K562 (cell line): Measurements from ENCODE around the gene TP53RK. TPM values are rescaled to one million over a fixed set of nuclear protein-coding genes. Genes with fewer than 3 reads are reported as not detected.

Experiments used
- BCOR ChIP-seq: fragments of 450-650 bp; IDR thresholded peaks from 2 replicates; pipeline ENCODE4 v1.6.1; 2016
- CEBPG ChIP-seq, 3 experiments: fragments of 200-800 bp in 1 of 3; sonication (Bioruptor generic) in 1 of 3; sonication (generic) in 1 of 3; formaldehyde crosslinking in 1 of 3; IDR thresholded peaks in 2 of 3; conservative IDR thresholded peaks in 1 of 3; 2 replicates each; pipeline versions ENCODE4 v1.6.1 to v1.8.0; 2016 to 2022; ENCODE audit warnings: missing compliant biosample characterization in 2 of 3, missing genetic modification characterization in 2 of 3, mild to moderate bottlenecking in 1 of 3, missing genetic modification reagents in 1 of 3
- EHMT2 ChIP-seq: fragments of 450-650 bp; IDR thresholded peaks from 2 replicates; pipeline ENCODE4 v1.6.1; 2018; ENCODE audit warnings: antibody characterized with exemption
- FOXK2 ChIP-seq, 2 experiments: fragments of 450-650 bp; IDR thresholded peaks in 1 of 2; conservative IDR thresholded peaks in 1 of 2; 2 replicates each; pipeline ENCODE4 v1.6.1; 2016; ENCODE audit warnings: low read depth in 2 of 2, mild to moderate bottlenecking in 1 of 2
- GTF2F1 ChIP-seq: IDR thresholded peaks from 2 replicates; pipeline ENCODE4 v1.6.1; 2011; ENCODE audit warnings: low read depth, low read length, improper control_type of control experiment
- KLF1 ChIP-seq: fragments of 450-650 bp; IDR thresholded peaks from 2 replicates; pipeline ENCODE4 v1.6.1; 2016; ENCODE audit warnings: missing genetic modification characterization, missing compliant biosample characterization
- MAZ ChIP-seq, 2 experiments: fragments of 450-650 bp in 1 of 2; sonication (generic) in 1 of 2; formaldehyde crosslinking; IDR thresholded peaks in 1 of 2; conservative IDR thresholded peaks in 1 of 2; 2 replicates each; pipeline versions ENCODE4 v1.4.0 to v1.5.0; 2020; ENCODE audit warnings: mild to moderate bottlenecking in 1 of 2, missing genetic modification reagents in 1 of 2
- MTA1 ChIP-seq: fragments of 450-650 bp; IDR thresholded peaks from 2 replicates; pipeline ENCODE4 v1.6.1; 2017; ENCODE audit warnings: borderline replicate concordance
- PHF21A ChIP-seq: fragments of 450-650 bp; IDR thresholded peaks from 2 replicates; pipeline ENCODE4 v1.6.1; 2017; ENCODE audit warnings: low read depth, borderline replicate concordance
- POLR2B ChIP-seq: fragments of 450-650 bp; IDR thresholded peaks from 2 replicates; pipeline ENCODE4 v1.6.1; 2018; ENCODE audit warnings: low read depth; ENCODE audit not compliant: partially characterized antibody
- SMC3 ChIP-seq: conservative IDR thresholded peaks from 2 replicates; pipeline ENCODE4 v1.6.1; 2011; ENCODE audit warnings: low read depth, low read length, improper control_type of control experiment; ENCODE audit not compliant: insufficient read depth
- SUPT5H ChIP-seq: fragments of 450-650 bp; IDR thresholded peaks from 2 replicates; pipeline ENCODE4 v1.6.1; 2016
- TRIM24 ChIP-seq, 2 experiments: fragments of 450-650 bp; IDR thresholded peaks; 2 replicates each; pipeline ENCODE4 v1.6.1; 2016
- YY1 ChIP-seq, 3 experiments: IDR thresholded peaks; 2 replicates each; pipeline ENCODE4 v1.6.1; 2011; ENCODE audit warnings: low read length in 2 of 3, mild to moderate bottlenecking in 2 of 3, moderate library complexity in 2 of 3, borderline replicate concordance in 1 of 3, control low read depth in 1 of 3, low read depth in 1 of 3; ENCODE audit not compliant: insufficient read depth in 3 of 3, insufficient replicate concordance in 2 of 3, control insufficient read depth in 1 of 3, insufficient read length in 1 of 3; ENCODE audit errors: extremely low read depth in 1 of 3
- polyA plus RNA-seq, 8 experiments: library from polyadenylated mRNA; depleted of rRNA in 4 of 8; stranded (reverse) in 5 of 8; unstranded in 3 of 8; fragments of >200 nt; fragmentation: Nextera tagmentation in 2 of 8; fragmentation: Illumina TruSeq in 1 of 8; extraction: Ambion mirVana in 2 of 8; extraction: Trizol in 1 of 8; gene quantifications; 2 replicates each; pipeline versions ENCODE4 v1.2.1 to v1.2.3, GENCODE V29; 2011 to 2014; ENCODE audit warnings: inconsistent platforms in 1 of 8, missing spikeins in 1 of 8
- total RNA-seq, 7 experiments: library from RNA; depleted of rRNA in 6 of 7; stranded (reverse); fragments of >200 nt in 6 of 7; fragmentation: Illumina TruSeq in 2 of 7; extraction: Trizol in 2 of 7; gene quantifications; 2 replicates each; pipeline versions ENCODE4 v1.2.1 to v1.2.3, GENCODE V29; 2011 to 2021; ENCODE audit warnings: low replicate concordance in 1 of 7
- TF ChIP-seq, protein P1 (sequence below): fragments of 250-450 bp; sonication (Bioruptor Pico); IDR thresholded peaks from 2 replicates; pipeline ENCODE4 v1.4.0; 2020; ENCODE audit warnings: borderline replicate concordance
- TF ChIP-seq, protein P2 (sequence below): IDR thresholded peaks from 2 replicates; pipeline ENCODE4 v1.6.1; 2011; ENCODE audit warnings: borderline replicate concordance, low read depth, mild to moderate bottlenecking, moderate library complexity, low read length; ENCODE audit not compliant: insufficient read depth, poor library complexity, severe bottlenecking
- TF ChIP-seq, protein P3 (sequence below): fragments of 450-650 bp; conservative IDR thresholded peaks from 2 replicates; pipeline ENCODE4 v1.6.1; 2016; ENCODE audit warnings: missing genetic modification characterization, low read depth, mild to moderate bottlenecking, control low read depth, missing compliant biosample characterization
- TF ChIP-seq, protein P4 (sequence below): fragments of 450-650 bp; formaldehyde crosslinking; IDR thresholded peaks from 2 replicates; pipeline ENCODE4 v1.4.0; 2020; ENCODE audit warnings: mild to moderate bottlenecking, moderate library complexity

The TP53RK gene
- total and polyA plus RNA-seq, 9 of the 15 experiments (the other 6 are each of a cell fraction or from before 2014, with no cell fraction given) = 2.9 to 43.5 (median 17.2) TPM

DNA sequence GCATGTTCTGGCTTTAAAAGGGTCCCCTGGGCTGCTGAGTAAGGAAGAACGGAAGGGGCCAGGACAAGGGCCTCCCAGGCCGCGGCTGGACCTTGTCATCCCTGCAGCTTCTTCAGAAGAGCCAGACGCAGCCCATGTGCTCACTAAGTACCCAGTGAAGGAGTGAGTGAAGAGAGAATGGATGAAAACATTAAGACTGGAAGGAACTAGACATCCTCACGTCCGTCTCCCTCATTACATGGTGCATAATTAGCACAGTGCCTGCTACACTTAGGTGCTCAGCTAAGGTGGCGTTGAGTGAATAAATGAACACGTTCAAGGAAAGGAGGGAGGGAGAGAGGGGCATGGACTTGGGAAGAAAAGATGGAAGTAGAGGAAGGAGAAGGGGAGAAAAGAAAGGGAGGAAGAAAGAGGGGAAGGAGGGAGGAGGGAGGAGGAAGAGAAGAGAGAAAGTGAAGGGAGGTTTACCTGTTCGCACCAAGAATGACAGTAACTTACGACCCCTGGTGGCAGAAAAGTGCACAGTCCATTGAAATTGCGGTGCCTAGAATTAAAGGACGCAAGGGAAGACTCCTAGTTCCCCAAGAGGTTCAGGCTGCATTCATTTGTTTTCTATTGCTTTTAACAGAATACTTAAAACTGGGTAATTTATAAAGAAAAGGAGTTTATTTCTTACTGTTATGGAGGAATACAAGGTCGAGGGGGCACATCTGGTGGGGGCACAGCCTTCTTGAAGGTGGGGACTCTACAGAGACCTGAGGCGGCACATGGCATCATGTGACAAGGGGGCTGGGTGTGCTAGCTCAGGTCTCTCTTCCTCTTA is 8.0 kb downstream of the TP53RK start (continued):
- TF ChIP-seq, protein P1, sequence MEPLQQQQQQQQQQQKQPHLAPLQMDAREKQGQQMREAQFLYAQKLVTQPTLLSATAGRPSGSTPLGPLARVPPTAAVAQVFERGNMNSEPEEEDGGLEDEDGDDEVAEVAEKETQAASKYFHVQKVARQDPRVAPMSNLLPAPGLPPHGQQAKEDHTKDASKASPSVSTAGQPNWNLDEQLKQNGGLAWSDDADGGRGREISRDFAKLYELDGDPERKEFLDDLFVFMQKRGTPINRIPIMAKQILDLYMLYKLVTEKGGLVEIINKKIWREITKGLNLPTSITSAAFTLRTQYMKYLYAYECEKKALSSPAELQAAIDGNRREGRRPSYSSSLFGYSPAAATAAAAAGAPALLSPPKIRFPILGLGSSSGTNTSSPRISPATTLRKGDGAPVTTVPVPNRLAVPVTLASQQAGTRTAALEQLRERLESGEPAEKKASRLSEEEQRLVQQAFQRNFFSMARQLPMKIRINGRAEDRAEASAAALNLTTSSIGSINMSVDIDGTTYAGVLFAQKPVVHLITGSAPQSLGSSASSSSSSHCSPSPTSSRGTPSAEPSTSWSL (CRISPR knock-in tag) = no peak
- peak; percentile 17 for TF ChIP-seq POLR2B
- peak; percentile 66; the same call in 1 of the 2 replicates for TF ChIP-seq MTA1
- TF ChIP-seq TRIM24 (IDR thresholded peaks at IDR 0.05) = peak in 1 of 2 experiments; percentile 36; a peak in 1 of 4 replicates
- TF ChIP-seq GTF2F1 = no peak
- no peak for TF ChIP-seq MAZ (CRISPR knock-in tag; conservative IDR thresholded peaks at IDR 0.05 in 1 of 2, IDR thresholded peaks at IDR 0.05 in 1 of 2)
- TF ChIP-seq SMC3 = peak; percentile 82
- TF ChIP-seq FOXK2 (conservative IDR thresholded peaks at IDR 0.05 in 1 of 2, IDR thresholded peaks at IDR 0.05 in 1 of 2; ENCODE audit: low read depth in 2 of 2) = peak; percentile 23 to 45; a peak in 2 of 4 replicates
- TF ChIP-seq PHF21A = 0 out of 2 replicates have a peak, but pooled peaks have one; percentile 49
- TF ChIP-seq SUPT5H = 0 out of 2 replicates have a peak, but pooled peaks have one; percentile 29
- TF ChIP-seq, protein P2, sequence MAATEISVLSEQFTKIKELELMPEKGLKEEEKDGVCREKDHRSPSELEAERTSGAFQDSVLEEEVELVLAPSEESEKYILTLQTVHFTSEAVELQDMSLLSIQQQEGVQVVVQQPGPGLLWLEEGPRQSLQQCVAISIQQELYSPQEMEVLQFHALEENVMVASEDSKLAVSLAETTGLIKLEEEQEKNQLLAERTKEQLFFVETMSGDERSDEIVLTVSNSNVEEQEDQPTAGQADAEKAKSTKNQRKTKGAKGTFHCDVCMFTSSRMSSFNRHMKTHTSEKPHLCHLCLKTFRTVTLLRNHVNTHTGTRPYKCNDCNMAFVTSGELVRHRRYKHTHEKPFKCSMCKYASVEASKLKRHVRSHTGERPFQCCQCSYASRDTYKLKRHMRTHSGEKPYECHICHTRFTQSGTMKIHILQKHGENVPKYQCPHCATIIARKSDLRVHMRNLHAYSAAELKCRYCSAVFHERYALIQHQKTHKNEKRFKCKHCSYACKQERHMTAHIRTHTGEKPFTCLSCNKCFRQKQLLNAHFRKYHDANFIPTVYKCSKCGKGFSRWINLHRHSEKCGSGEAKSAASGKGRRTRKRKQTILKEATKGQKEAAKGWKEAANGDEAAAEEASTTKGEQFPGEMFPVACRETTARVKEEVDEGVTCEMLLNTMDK = peak; percentile 27
- TF ChIP-seq CEBPG (CRISPR knock-in tag; IDR thresholded peaks at IDR 0.05) = no peak
- TF ChIP-seq CEBPG (tag; conservative IDR thresholded peaks at IDR 0.05 in 1 of 2, IDR thresholded peaks at IDR 0.05 in 1 of 2) = no peak
- TF ChIP-seq BCOR = peak; percentile 36; the same call in 1 of the 2 replicates
- TF ChIP-seq, protein P3, sequence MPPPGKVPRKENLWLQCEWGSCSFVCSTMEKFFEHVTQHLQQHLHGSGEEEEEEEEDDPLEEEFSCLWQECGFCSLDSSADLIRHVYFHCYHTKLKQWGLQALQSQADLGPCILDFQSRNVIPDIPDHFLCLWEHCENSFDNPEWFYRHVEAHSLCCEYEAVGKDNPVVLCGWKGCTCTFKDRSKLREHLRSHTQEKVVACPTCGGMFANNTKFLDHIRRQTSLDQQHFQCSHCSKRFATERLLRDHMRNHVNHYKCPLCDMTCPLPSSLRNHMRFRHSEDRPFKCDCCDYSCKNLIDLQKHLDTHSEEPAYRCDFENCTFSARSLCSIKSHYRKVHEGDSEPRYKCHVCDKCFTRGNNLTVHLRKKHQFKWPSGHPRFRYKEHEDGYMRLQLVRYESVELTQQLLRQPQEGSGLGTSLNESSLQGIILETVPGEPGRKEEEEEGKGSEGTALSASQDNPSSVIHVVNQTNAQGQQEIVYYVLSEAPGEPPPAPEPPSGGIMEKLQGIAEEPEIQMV (tag) = peak; percentile 95
- no peak for TF ChIP-seq YY1 (IDR thresholded peaks at IDR 0.05; ENCODE audit: borderline replicate concordance in 1 of 3, control insufficient read depth in 1 of 3, extremely low read depth in 1 of 3, insufficient read depth in 3 of 3, insufficient read length in 1 of 3, insufficient replicate concordance in 2 of 3, low read depth in 1 of 3, low read length in 2 of 3)
- peak; percentile 61; the same call in 1 of the 2 replicates for TF ChIP-seq EHMT2
- TF ChIP-seq, protein P4, sequence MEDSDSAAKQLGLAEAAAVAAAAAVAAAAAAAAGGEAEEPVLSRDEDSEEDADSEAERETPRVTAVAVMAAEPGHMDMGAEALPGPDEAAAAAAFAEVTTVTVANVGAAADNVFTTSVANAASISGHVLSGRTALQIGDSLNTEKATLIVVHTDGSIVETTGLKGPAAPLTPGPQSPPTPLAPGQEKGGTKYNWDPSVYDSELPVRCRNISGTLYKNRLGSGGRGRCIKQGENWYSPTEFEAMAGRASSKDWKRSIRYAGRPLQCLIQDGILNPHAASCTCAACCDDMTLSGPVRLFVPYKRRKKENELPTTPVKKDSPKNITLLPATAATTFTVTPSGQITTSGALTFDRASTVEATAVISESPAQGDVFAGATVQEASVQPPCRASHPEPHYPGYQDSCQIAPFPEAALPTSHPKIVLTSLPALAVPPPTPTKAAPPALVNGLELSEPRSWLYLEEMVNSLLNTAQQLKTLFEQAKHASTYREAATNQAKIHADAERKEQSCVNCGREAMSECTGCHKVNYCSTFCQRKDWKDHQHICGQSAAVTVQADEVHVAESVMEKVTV (CRISPR knock-in tag) = no peak
- 0 out of 2 replicates have a peak, but pooled peaks have one; percentile 23 for TF ChIP-seq KLF1 (tag)
